Mucosa of stomach (tissue), 1 donor: ENCODE measurements around the gene ACTN1.
"Not testable (repeated sequence)": the region's sequence is repeated elsewhere in the genome, so short reads cannot be mapped to it uniquely, and the experiment has no call there.

ENCODE experiments used
- H3K27me3 ChIP-seq: one replicate; pipeline ENCODE4 v1.7.0; 2013; ENCODE audit warnings: mild to moderate bottlenecking, low read length; ENCODE audit not compliant: control insufficient read depth, insufficient read depth
- H3K36me3 ChIP-seq: one replicate; pipeline ENCODE4 v1.7.0; 2013; ENCODE audit warnings: low read length; ENCODE audit not compliant: control insufficient read depth, insufficient read depth
- H3K4me1 ChIP-seq: one replicate; pipeline ENCODE4 v1.7.0; 2013; ENCODE audit warnings: mild to moderate bottlenecking, low read length; ENCODE audit not compliant: control insufficient read depth, insufficient read depth
- H3K4me3 ChIP-seq: one replicate; pipeline ENCODE4 v1.7.0; 2013; ENCODE audit warnings: low read length
- H3K9ac ChIP-seq: one replicate; pipeline ENCODE4 v1.7.0; 2013; ENCODE audit warnings: mild to moderate bottlenecking, low read length, moderate library complexity
- H3K9me3 ChIP-seq: one replicate; pipeline ENCODE4 v1.7.0; 2013; ENCODE audit warnings: mild to moderate bottlenecking, low read length, moderate library complexity; ENCODE audit not compliant: control insufficient read depth
- donor health status: Pancreatic carcinoma.

Gene ACTN1

GRCh38 chr14:68973639-68974038 lies 5.5 kb downstream of the ACTN1 start:
- no peaks in the 10 kb centered on the region for H3K9me3 ChIP-seq
- H3K27me3 ChIP-seq = no peaks in the 10 kb centered on the region
- no peaks in the 10 kb centered on the region for H3K36me3 ChIP-seq
- H3K4me1 ChIP-seq = peaks cover 36% of the 10 kb centered on the region
- no peak overlapping the region for H3K9ac ChIP-seq
- H3K4me3 ChIP-seq = no peak overlapping the region

DNA sequence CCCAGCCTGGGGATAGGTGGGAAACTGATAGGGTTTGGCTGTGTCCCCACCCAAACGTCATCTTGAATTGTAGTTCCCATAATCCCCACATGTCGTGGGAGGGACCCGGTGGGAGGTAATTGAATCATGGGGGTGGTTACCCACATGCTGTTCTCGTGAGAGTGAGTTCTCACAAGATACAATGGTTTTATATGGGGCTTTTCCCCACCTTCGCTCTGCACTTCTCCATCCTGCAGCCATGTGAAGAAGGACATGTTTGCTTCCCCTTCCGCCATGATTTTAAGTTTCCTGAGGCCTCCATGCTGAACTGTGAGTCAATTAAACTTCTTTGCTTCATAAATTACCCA lies 5.9 kb downstream of the ACTN1 start:
- H3K9ac ChIP-seq, H3K4me3 ChIP-seq: not testable (repeated sequence)

GRCh38 chr14:68972507-68973218 lies 6.4 kb downstream of the ACTN1 start:
- Histone ChIP-seq H3K4me3 (no peak overlapping the region), H3K9ac (no peak overlapping the region), H3K27me3 (no peaks in the 10 kb centered on the region), H3K36me3 (no peaks in the 10 kb centered on the region), H3K4me1 (peaks cover 43% of the 10 kb centered on the region), H3K9me3 (no peaks in the 10 kb centered on the region)

More for the DNA sequence above, 5.9 kb downstream of the ACTN1 start:
- H3K9me3 ChIP-seq, H3K27me3 ChIP-seq, H3K36me3 ChIP-seq: not testable (repeated sequence)
- peaks cover 38% of the 10 kb centered on the region for H3K4me1 ChIP-seq

DNA sequence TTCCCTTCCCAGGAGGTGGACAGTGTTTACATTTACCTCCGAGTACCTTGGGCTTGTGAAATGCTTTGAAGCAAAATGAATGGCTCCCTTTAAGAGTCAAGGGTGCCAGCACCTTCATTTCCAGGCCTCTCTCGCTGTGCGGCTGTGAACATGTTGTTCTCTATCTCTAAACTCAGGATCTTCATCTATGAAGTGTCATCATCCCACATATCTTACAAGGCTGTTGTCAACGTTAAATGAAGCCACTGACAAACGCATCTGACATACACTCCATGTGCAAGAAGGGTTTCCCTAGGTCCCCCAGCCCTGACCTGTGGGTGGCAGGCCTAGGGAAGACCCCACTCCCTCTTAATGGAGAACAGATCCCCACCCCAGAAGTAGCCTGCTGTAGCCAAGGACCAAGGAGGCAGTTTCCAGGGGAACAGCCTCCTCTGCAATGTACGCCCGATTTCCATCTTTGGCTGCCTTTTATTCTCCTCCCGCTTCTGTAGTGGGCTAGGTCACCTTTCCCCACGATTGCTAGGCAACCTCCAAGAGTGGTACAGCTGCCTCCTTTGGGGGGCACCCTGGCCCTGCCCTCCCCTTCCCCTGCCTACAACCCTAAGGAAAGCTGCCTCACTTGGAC lies 7.6 kb downstream of the ACTN1 start:
- Histone ChIP-seq H3K36me3 (no peaks in the 10 kb centered on the region), H3K27me3 (no peaks in the 10 kb centered on the region), H3K9me3 (no peaks in the 10 kb centered on the region), H3K4me1 (peaks cover 46% of the 10 kb centered on the region), H3K9ac (no peak overlapping the region), H3K4me3 (no peak overlapping the region)

GRCh38 chr14:68970736-68971135 lies 8.4 kb downstream of the ACTN1 start:
- no peaks in the 10 kb centered on the region for H3K36me3 ChIP-seq
- H3K9ac ChIP-seq = no peak overlapping the region
- H3K4me1 ChIP-seq = peaks cover 48% of the 10 kb centered on the region
- H3K4me3 ChIP-seq = no peak overlapping the region
- H3K27me3 ChIP-seq = no peaks in the 10 kb centered on the region
- no peaks in the 10 kb centered on the region for H3K9me3 ChIP-seq

GRCh38 chr14:68970038-68970612 lies 9.0 kb downstream of the ACTN1 start:
- no peak overlapping the region for H3K4me3 ChIP-seq
- H3K36me3 ChIP-seq = no peaks in the 10 kb centered on the region
- H3K4me1 ChIP-seq = peaks cover 54% of the 10 kb centered on the region

GRCh38 chr14:68969278-68970033 lies 9.6 kb downstream of the ACTN1 start:
- H3K4me3 ChIP-seq = no peak overlapping the region
- H3K4me1 ChIP-seq = peaks cover 54% of the 10 kb centered on the region
- H3K36me3 ChIP-seq = no peaks in the 10 kb centered on the region
- no peak overlapping the region for H3K9ac ChIP-seq
- no peaks in the 10 kb centered on the region for H3K9me3 ChIP-seq
- no peaks in the 10 kb centered on the region for H3K27me3 ChIP-seq

More at GRCh38 chr14:68970038-68970612, 9.0 kb downstream of the ACTN1 start:
- no peaks in the 10 kb centered on the region for H3K9me3 ChIP-seq
- H3K27me3 ChIP-seq = no peaks in the 10 kb centered on the region
- H3K9ac ChIP-seq = no peak overlapping the region

- Histone ChIP-seq H3K27me3 (no peaks in the 10 kb centered on the region), H3K9ac (no peak overlapping the region), H3K9me3 (no peaks in the 10 kb centered on the region)
These were observed 10.4 kb downstream of the ACTN1 start for GRCh38 chr14:68968721-68969120.

DNA sequence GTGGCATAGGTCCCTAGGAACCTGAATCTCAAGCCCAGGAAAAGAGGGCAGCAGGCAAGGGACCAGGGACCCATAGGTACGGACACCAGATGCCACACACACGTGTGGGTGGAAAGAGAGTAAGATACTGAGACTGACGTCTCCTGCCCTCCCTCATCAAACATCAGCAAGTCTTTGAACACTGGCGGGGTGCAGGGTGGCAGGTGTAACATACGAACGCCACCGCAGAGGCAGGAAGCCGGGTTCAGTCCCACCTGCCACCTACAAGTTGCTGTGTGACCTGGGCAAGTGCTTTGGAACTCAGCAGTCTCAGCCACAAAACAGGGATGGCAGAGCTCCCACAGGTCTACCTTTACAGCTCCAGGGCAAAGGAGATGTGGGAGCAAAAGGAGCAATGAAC lies 11.1 kb downstream of the ACTN1 start:
- Histone ChIP-seq H3K4me3 (no peak overlapping the region), H3K9ac (no peak overlapping the region), H3K4me1 (peaks cover 57% of the 10 kb centered on the region), H3K9me3 (no peaks in the 10 kb centered on the region), H3K27me3 (no peaks in the 10 kb centered on the region), H3K36me3 (no peaks in the 10 kb centered on the region)

More at GRCh38 chr14:68968721-68969120, 10.4 kb downstream of the ACTN1 start:
- no peaks in the 10 kb centered on the region for H3K36me3 ChIP-seq
- peaks cover 57% of the 10 kb centered on the region for H3K4me1 ChIP-seq
- H3K4me3 ChIP-seq = no peak overlapping the region

DNA sequence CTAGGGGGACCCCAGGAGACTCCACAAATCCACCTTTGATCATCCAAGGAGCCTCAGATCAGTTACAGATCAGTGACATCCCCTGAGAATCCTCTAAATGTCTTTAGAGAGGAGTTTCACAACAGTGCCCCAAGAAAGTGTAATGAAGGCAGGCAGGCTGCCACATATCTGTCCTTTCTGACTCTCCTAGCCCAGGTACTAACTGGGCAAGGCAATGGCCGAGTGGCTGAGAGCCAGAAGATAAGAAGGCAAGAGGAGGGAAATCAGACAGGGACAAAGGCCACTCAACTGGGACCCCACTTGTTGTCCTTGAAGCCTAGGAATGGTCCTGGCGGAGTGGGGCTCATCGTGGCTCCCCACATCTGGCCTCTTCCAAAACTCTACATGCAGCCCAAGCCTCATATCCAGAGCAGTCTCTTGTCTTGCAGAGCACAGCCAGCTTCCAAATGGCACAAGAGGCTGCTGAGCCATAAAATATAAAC lies 11.6 kb downstream of the ACTN1 start:
- Histone ChIP-seq H3K9ac (no peak overlapping the region), H3K36me3 (no peaks in the 10 kb centered on the region), H3K4me1 (peaks cover 61% of the 10 kb centered on the region)

DNA sequence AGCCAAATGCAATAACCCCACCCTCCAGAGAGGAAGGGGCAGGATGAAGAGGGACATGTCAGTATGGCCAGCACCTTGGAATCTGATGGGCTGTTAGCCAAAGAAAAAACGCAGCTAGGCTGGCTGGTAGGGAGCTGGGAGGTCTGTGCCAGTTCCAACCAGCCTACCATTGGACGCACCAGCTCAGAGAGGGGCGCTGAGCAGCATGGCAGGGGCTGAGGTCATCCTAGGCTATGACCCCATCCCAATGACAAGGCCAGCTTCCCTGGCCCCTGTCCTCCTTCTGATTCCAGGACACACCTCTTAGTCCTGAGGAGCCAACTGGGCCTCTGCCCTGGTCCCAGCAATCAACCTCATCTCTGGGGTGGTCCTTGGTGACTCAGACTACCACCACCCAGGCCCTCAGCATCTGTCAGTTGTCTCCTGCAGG lies 12.2 kb downstream of the ACTN1 start:
- H3K27me3 ChIP-seq = no peaks in the 10 kb centered on the region
- peaks cover 57% of the 10 kb centered on the region for H3K4me1 ChIP-seq
- H3K9ac ChIP-seq = no peak overlapping the region
- H3K4me3 ChIP-seq = no peak overlapping the region
- H3K9me3 ChIP-seq = no peaks in the 10 kb centered on the region
- H3K36me3 ChIP-seq = no peaks in the 10 kb centered on the region

More for the DNA sequence above, 11.6 kb downstream of the ACTN1 start:
- Histone ChIP-seq H3K4me3 (no peak overlapping the region), H3K27me3 (no peaks in the 10 kb centered on the region), H3K9me3 (no peaks in the 10 kb centered on the region)
